ENCODE data around the gene L2HGDH. TPM values are rescaled to one million over a fixed set of nuclear protein-coding genes. Genes with fewer than 3 reads are reported as not detected.

L2HGDH gene
- total RNA-seq, 1 experiment from 2014 or later = 25.0 TPM

DNA sequence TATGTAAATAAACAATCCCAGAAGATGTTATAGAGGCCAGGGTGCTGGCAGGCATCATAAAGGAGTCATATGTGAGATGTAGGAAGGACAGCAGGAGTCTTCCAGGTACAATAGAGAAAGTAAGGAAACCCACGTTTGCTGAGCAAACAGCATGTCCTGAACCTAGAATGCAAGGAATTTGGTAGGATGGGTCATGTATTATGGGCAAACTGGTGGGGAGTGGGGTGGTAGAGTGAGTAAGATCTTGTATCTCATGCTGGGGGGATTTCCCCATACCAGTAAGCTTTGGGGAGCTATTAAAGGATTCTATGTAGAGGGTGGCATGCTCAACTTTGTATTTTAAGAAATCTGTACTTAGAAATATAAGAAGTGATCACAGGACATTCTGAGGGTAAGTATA is 43.7 kb upstream of the L2HGDH start:
- intact Hi-C loops (cut with micrococcal nuclease; ENCODE audit: unreplicated experiment) = no loop called here
- Mint-ChIP-seq H3K27ac (ENCODE audit: unreplicated experiment) (no peak overlapping the region), H3K4me1 (ENCODE audit: low read depth, unreplicated experiment) (peaks cover 7% of the 10 kb centered on the region), H3K27me3 (ENCODE audit: insufficient read depth, unreplicated experiment) (no peaks in the 10 kb centered on the region), H3K36me3 (ENCODE audit: insufficient read depth, unreplicated experiment) (no peaks in the 10 kb centered on the region), H3K4me3 (ENCODE audit: unreplicated experiment) (no peak overlapping the region), H3K9me3 (ENCODE audit: unreplicated experiment) (no peaks in the 10 kb centered on the region)
- Histone ChIP-seq H3K4me3 (ENCODE audit: low read depth, low read length) (no peak overlapping the region), H3K36me3 (ENCODE audit: control insufficient read depth, insufficient read depth, low read length) (no peaks in the 10 kb centered on the region), H3K4me1 (no peaks in the 10 kb centered on the region), H3K27me3 (replicated peaks; ENCODE audit: control insufficient read depth, insufficient read depth, low read length) (no peaks in the 10 kb centered on the region), H3K9me3 (no peaks in the 10 kb centered on the region)
- BruUV-seq (replicated peaks) = no TSS peak
- DNase-seq = no peak
- ChIA-PET CTCF (no interaction called here), POLR2A (no interaction called here)
- TF ChIP-seq, protein P1, sequence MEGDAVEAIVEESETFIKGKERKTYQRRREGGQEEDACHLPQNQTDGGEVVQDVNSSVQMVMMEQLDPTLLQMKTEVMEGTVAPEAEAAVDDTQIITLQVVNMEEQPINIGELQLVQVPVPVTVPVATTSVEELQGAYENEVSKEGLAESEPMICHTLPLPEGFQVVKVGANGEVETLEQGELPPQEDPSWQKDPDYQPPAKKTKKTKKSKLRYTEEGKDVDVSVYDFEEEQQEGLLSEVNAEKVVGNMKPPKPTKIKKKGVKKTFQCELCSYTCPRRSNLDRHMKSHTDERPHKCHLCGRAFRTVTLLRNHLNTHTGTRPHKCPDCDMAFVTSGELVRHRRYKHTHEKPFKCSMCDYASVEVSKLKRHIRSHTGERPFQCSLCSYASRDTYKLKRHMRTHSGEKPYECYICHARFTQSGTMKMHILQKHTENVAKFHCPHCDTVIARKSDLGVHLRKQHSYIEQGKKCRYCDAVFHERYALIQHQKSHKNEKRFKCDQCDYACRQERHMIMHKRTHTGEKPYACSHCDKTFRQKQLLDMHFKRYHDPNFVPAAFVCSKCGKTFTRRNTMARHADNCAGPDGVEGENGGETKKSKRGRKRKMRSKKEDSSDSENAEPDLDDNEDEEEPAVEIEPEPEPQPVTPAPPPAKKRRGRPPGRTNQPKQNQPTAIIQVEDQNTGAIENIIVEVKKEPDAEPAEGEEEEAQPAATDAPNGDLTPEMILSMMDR (IDR thresholded peaks at IDR 0.05; ENCODE audit: insufficient read depth in 1 of 2, low read depth in 1 of 2, low read length in 1 of 2, severe bottlenecking in 1 of 2, unreplicated experiment in 1 of 2) = no peak

DNA sequence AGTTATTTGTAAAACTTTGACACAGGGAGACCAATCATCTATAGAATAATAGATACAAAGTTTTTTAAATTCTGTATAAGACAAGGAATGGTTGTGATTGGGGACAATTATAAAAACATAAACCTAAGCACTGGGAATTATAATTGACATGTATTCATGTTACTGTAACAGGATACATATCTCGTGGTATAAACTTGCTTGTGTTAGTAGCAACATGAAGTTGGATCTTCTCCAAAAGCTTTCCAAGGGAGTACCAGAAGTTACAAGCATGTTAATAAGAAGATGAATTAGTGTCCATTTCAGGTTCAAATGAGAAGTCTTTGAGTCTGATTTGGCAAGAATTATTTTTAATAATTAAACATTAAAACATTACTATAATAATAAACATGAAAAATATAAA is 42.5 kb upstream of the L2HGDH start:
- Mint-ChIP-seq H3K4me1 (ENCODE audit: low read depth, unreplicated experiment) (peaks cover 7% of the 10 kb centered on the region), H3K27ac (ENCODE audit: unreplicated experiment) (no peak overlapping the region), H3K9me3 (ENCODE audit: unreplicated experiment) (no peaks in the 10 kb centered on the region), H3K4me3 (ENCODE audit: unreplicated experiment) (no peak overlapping the region), H3K36me3 (ENCODE audit: insufficient read depth, unreplicated experiment) (no peaks in the 10 kb centered on the region), H3K27me3 (ENCODE audit: insufficient read depth, unreplicated experiment) (no peaks in the 10 kb centered on the region)
- H3K36me3 ChIP-seq (ENCODE audit: control insufficient read depth, insufficient read depth, low read length) = no peaks in the 10 kb centered on the region
- BruUV-seq (replicated peaks) = no TSS peak
- DNase-seq = no peak
- no peak overlapping the region for H3K4me3 ChIP-seq (ENCODE audit: low read depth, low read length)
- TF ChIP-seq, protein P1 (IDR thresholded peaks at IDR 0.05; ENCODE audit: insufficient read depth in 1 of 2, low read depth in 1 of 2, low read length in 1 of 2, severe bottlenecking in 1 of 2, unreplicated experiment in 1 of 2) = no peak
- ChIA-PET CTCF (no interaction called here), POLR2A (no interaction called here)
- H3K4me1 ChIP-seq = no peaks in the 10 kb centered on the region
- intact Hi-C loops (cut with micrococcal nuclease; ENCODE audit: unreplicated experiment) = no loop called here
- H3K27me3 ChIP-seq (replicated peaks; ENCODE audit: control insufficient read depth, insufficient read depth, low read length) = no peaks in the 10 kb centered on the region
- no peaks in the 10 kb centered on the region for H3K9me3 ChIP-seq

DNA sequence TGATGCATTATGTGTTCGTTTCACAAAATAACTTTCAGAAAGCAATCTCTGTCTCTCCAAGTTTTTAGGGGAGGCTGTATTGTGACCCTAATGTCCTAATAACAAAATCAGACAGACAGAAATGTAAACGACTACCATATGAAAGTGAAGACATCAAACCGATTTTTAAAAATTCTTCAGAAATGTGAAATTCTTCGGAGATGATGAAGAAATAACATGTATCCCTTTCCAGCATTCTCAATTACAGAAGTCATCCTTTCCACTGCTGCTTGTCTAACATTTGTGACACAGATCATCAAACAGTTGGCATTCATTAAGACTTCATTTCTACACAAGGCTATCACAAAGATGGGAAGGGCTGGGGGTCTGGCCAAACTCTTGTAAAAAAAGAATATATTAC is 41.1 kb upstream of the L2HGDH start:
- no peak overlapping the region for H3K27ac Mint-ChIP-seq (ENCODE audit: unreplicated experiment)
- H3K4me3 ChIP-seq (ENCODE audit: low read depth, low read length) = no peak overlapping the region
- no peak for DNase-seq
- peaks cover 7% of the 10 kb centered on the region for H3K4me1 Mint-ChIP-seq (ENCODE audit: low read depth, unreplicated experiment)
- intact Hi-C loops (cut with micrococcal nuclease; ENCODE audit: unreplicated experiment) = no loop called here
- no peaks in the 10 kb centered on the region for H3K36me3 Mint-ChIP-seq (ENCODE audit: insufficient read depth, unreplicated experiment)
- no peaks in the 10 kb centered on the region for H3K9me3 Mint-ChIP-seq (ENCODE audit: unreplicated experiment)
- H3K4me1 ChIP-seq = no peaks in the 10 kb centered on the region
- TF ChIP-seq, protein P1 (IDR thresholded peaks at IDR 0.05; ENCODE audit: insufficient read depth in 1 of 2, low read depth in 1 of 2, low read length in 1 of 2, severe bottlenecking in 1 of 2, unreplicated experiment in 1 of 2) = no peak
- no peaks in the 10 kb centered on the region for H3K9me3 ChIP-seq
- no peak overlapping the region for H3K4me3 Mint-ChIP-seq (ENCODE audit: unreplicated experiment)
- H3K36me3 ChIP-seq (ENCODE audit: control insufficient read depth, insufficient read depth, low read length) = no peaks in the 10 kb centered on the region
- ChIA-PET CTCF (no interaction called here), POLR2A (no interaction called here)
- no peaks in the 10 kb centered on the region for H3K27me3 ChIP-seq (replicated peaks; ENCODE audit: control insufficient read depth, insufficient read depth, low read length)
- BruUV-seq (replicated peaks) = no TSS peak
- H3K27me3 Mint-ChIP-seq (ENCODE audit: insufficient read depth, unreplicated experiment) = no peaks in the 10 kb centered on the region
